Measurements from ENCODE around the gene PITX2. TPM values are rescaled to one million over a fixed set of nuclear protein-coding genes. Genes with fewer than 3 reads are reported as not detected.
A peak's percentile ranks its signal among the peaks of the same experiment; 100 is the strongest.

PITX2 gene
- total RNA-seq, 1 experiment from 2014 or later, result 8.3 TPM

DNA sequence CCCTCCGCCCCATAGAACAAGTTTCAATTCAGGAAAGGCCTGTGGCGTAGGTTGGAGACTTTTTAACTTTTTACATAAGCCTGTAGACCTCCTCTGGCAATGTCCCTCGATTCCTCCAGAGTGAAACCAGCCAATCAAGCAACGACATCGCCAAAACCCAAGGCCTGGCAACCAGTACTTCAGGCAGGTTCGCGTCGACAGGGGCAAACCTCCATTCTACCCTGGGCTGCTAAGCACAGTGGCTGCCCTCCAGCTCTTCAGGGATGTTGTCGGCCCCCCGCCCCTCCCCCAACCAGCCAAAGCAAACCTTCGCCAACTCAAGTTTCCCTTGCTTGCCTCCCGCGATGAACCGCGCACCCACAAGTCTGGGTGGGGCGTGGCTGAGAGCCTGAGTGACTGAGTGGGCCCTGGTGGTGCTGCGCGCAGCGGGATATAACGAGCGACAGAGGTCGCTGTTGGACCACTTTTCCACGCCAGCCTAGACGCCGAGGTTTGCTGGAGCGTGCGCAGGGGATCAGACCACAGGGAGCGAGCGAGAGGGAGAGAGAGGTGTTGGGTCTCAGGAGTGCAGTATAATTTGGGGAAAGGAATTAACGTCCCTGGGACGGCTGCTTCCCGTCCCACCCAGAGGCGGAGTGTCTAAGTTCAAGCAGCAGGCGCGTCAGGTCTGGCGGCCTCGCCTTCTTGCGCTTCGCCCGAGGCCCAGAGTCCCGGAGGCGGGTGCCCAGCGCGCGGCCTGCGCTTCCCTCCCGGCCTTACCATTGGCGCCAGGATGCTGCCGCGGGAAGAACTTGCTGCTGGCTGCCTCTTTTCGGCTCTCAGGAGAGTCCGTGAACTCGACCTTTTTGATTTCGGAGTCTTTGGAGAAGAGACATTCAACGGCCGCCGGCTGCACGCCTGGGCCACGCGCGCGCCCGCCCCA is 9.0 kb upstream of the PITX2 start:
- RAD21 ChIA-PET (ENCODE audit: low non-redundant PET in 1 of 2, low total read pairs in 2 of 2, uncharacterized antibody in 2 of 2, unreplicated experiment in 2 of 2), result no interaction called here
- H2AFZ ChIP-seq (ENCODE audit: low read depth, low read length, poor library complexity, severe bottlenecking), result no peak overlapping the region

More for the DNA sequence above, 9.0 kb upstream of the PITX2 start:
- intact Hi-C loops (cut with micrococcal nuclease), result loop anchor here (1.0 to 10.0 kb wide), 8 partner anchors 327 to 1400 kb away; no protein-coding TSS in a partner anchor
- ChIA-PET POLR2A (no interaction called here), CTCF (interaction anchor here (0.6 kb wide), 1 partner anchor 43 kb away, joined by 3 read pairs; no protein-coding TSS in a partner anchor)
- H3K9me3 ChIP-seq (ENCODE audit: control insufficient read depth in 1 of 2, insufficient read depth in 1 of 2, low read depth in 1 of 2, low read length in 2 of 2), result no peaks in the 10 kb centered on the region
- H3K4me3 ChIP-seq (replicated peaks in 1 of 2; ENCODE audit: low read depth in 1 of 2, low read length in 2 of 2), result peak overlapping the region; percentile 1 to 24; a peak in 1 of 4 replicates
- peak overlapping the region; percentile 62 for H3K4me2 ChIP-seq (ENCODE audit: low read length)
- no peak overlapping the region for H3K27ac ChIP-seq (ENCODE audit: low read depth, low read length)
- H3K9ac ChIP-seq (ENCODE audit: low read length), result no peak overlapping the region
- H3K79me2 ChIP-seq (ENCODE audit: insufficient read depth, low read length), result no peaks in the 10 kb centered on the region
- DNase-seq (ENCODE audit: low read depth, low spot score) (peak; percentile 68), ATAC-seq (peak; percentile 95)
- H3K36me3 ChIP-seq (ENCODE audit: control insufficient read depth in 1 of 2, insufficient read depth in 2 of 2, low read length in 2 of 2), result no peaks in the 10 kb centered on the region
- no peaks in the 10 kb centered on the region; the same call in 1 of the 2 replicates for H3K9me2 ChIP-seq (ENCODE audit: insufficient read depth)
- no peaks in the 10 kb centered on the region for H4K20me1 ChIP-seq (ENCODE audit: insufficient read depth)
- no peaks in the 10 kb centered on the region for H3K27me3 ChIP-seq (ENCODE audit: insufficient read depth, low read length)
- no TSS peak for BruUV-seq (replicated peaks)
- peaks cover 4 to 17% of the 10 kb centered on the region in 2 experiments; a peak in 3 of 4 replicates for H3K4me1 ChIP-seq (ENCODE audit: control insufficient read depth in 1 of 2, insufficient read depth in 2 of 2, low read length in 2 of 2)
- no peak for TF ChIP-seq CBX3 (IDR thresholded peaks at IDR 0.05; ENCODE audit: low read depth)
- TF ChIP-seq, protein P1, sequence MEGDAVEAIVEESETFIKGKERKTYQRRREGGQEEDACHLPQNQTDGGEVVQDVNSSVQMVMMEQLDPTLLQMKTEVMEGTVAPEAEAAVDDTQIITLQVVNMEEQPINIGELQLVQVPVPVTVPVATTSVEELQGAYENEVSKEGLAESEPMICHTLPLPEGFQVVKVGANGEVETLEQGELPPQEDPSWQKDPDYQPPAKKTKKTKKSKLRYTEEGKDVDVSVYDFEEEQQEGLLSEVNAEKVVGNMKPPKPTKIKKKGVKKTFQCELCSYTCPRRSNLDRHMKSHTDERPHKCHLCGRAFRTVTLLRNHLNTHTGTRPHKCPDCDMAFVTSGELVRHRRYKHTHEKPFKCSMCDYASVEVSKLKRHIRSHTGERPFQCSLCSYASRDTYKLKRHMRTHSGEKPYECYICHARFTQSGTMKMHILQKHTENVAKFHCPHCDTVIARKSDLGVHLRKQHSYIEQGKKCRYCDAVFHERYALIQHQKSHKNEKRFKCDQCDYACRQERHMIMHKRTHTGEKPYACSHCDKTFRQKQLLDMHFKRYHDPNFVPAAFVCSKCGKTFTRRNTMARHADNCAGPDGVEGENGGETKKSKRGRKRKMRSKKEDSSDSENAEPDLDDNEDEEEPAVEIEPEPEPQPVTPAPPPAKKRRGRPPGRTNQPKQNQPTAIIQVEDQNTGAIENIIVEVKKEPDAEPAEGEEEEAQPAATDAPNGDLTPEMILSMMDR (IDR thresholded peaks at IDR 0.05 in 2 of 3, conservative IDR thresholded peaks at IDR 0.05 in 1 of 3; ENCODE audit: borderline replicate concordance in 1 of 3, insufficient read depth in 1 of 3, low read depth in 2 of 3, low read length in 2 of 3), result peak; percentile 81 to 91 (median 86)
- TF ChIP-seq RAD21 (IDR thresholded peaks at IDR 0.05; ENCODE audit: low read depth), result peak; percentile 96

All from HCT116 (cell line).